NCI-H345 treated with DMSO at 0.1 percent for 48 hours (cell line): ENCODE data around the gene XKR3.
"Not testable (repeated sequence)": the region's sequence is repeated elsewhere in the genome, so short reads cannot be mapped to it uniquely, and the experiment has no call there.

Experiments used
- DNase-seq: peaks from one replicate; lab custom pipeline; 2025; ENCODE audit not compliant: unreplicated experiment; lab: John Stamatoyannopoulos, UW

The XKR3 gene

GRCh38 chr22:16824716-16825687, at the start of gene XKR3:
TSS of gene XKR3 (minus strand) at chr22:16825411. CDS start at chr22:16808073, 17,338 bp downstream.
- DNase-seq: no peak

- DNase-seq: not testable (repeated sequence)
Measured at GRCh38 chr22:16869640-16870039, 44.4 kb upstream of the XKR3 start.

- no peak for DNase-seq
Measured at GRCh38 chr22:16866167-16866566, 41.0 kb upstream of the XKR3 start.

GRCh38 chr22:16856851-16857250, 31.6 kb upstream of the XKR3 start:
- not testable (repeated sequence) for DNase-seq

GRCh38 chr22:16854631-16855030, 29.4 kb upstream of the XKR3 start:
- no peak for DNase-seq

GRCh38 chr22:16851268-16851996, 26.2 kb upstream of the XKR3 start:
- DNase-seq: not testable (repeated sequence)

GRCh38 chr22:16847271-16847670, 22.1 kb upstream of the XKR3 start:
- no peak for DNase-seq

GRCh38 chr22:16845881-16846280, 20.7 kb upstream of the XKR3 start:
- no peak for DNase-seq

- no peak for DNase-seq
Measured at GRCh38 chr22:16845465-16845864, 20.3 kb upstream of the XKR3 start.

- DNase-seq: no peak
Measured at GRCh38 chr22:16844529-16844928, 19.3 kb upstream of the XKR3 start.

- DNase-seq: no peak
Measured at GRCh38 chr22:16838073-16838472, 12.9 kb upstream of the XKR3 start.

- DNase-seq: no peak
Measured at GRCh38 chr22:16834971-16835370, 9.8 kb upstream of the XKR3 start.

GRCh38 chr22:16831257-16831656, 6.0 kb upstream of the XKR3 start:
- no peak for DNase-seq

GRCh38 chr22:16829985-16830384, 4.8 kb upstream of the XKR3 start:
- no peak for DNase-seq

- no peak for DNase-seq
Measured at GRCh38 chr22:16828876-16829275, 3.7 kb upstream of the XKR3 start.

- no peak for DNase-seq
Measured at GRCh38 chr22:16827506-16827905, 2.3 kb upstream of the XKR3 start.

- no peak for DNase-seq
Measured at GRCh38 chr22:16819249-16819648, 6.0 kb downstream of the XKR3 start.

GRCh38 chr22:16818538-16818937, 6.7 kb downstream of the XKR3 start:
- no peak for DNase-seq

GRCh38 chr22:16815073-16815472, 10.1 kb downstream of the XKR3 start:
- DNase-seq: no peak

GRCh38 chr22:16810188-16810802, 14.9 kb downstream of the XKR3 start:
- DNase-seq: no peak

- DNase-seq: no peak
Measured at GRCh38 chr22:16808744-16809143, 16.5 kb downstream of the XKR3 start.

- no peak for DNase-seq
Measured at GRCh38 chr22:16807109-16807508, 18.1 kb downstream of the XKR3 start.
